Prostate gland (tissue), 2 donors: ENCODE measurements around the gene CD48. TPM values are rescaled to one million over a fixed set of nuclear protein-coding genes. Genes with fewer than 3 reads are reported as not detected.
"Not testable (repeated sequence)": the region's sequence is repeated elsewhere in the genome, so short reads cannot be mapped to it uniquely, and the experiment has no call there.

Experiments
- DNase-seq: peaks from one replicate; pipeline ENCODE4 v3.0.0-alpha.2; 2019; ENCODE audit warnings: low spot score
- H3K27ac ChIP-seq, 2 donors: fragments of 200-600 bp; sonication (generic); 2 replicates each; pipeline ENCODE4 v1.5.1; 2017 to 2019
- H3K27me3 ChIP-seq: fragments of 200-600 bp; sonication (generic); replicated peaks from 2 replicates; pipeline ENCODE4 v1.5.1; 2019; ENCODE audit not compliant: insufficient read depth
- H3K36me3 ChIP-seq, 2 donors: fragments of 200-600 bp; sonication (generic); 1 replicate in 1 of 2; 2 replicates in 1 of 2; pipeline versions ENCODE4 v1.5.1 to v1.8.1; 2017 to 2019
- H3K4me1 ChIP-seq: fragments of 200-600 bp; sonication (generic); replicated peaks from 2 replicates; pipeline ENCODE4 v1.5.1; 2019
- H3K4me3 ChIP-seq, 2 donors: fragments of 200-600 bp; sonication (generic); 2 replicates each; pipeline ENCODE4 v1.5.1; 2017 to 2019
- H3K9me3 ChIP-seq: fragments of 200-600 bp; sonication (generic); 2 replicates; pipeline ENCODE4 v1.5.1; 2017
- CTCF ChIP-seq, 4 experiments: fragments of 200-600 bp in 2 of 4; fragments of 450-650 bp in 2 of 4; sonication (generic) in 2 of 4; IDR thresholded peaks; 1 replicate in 3 of 4; 2 replicates in 1 of 4; pipeline ENCODE4 v1.5.1; 2016 to 2019; ENCODE audit warnings: antibody characterized with exemption in 4 of 4, mild to moderate bottlenecking in 2 of 4, moderate library complexity in 2 of 4
- POLR2A ChIP-seq: fragments of 450-650 bp; IDR thresholded peaks from one replicate; pipeline ENCODE4 v1.6.1; 2016; ENCODE audit warnings: antibody characterized with exemption, mild to moderate bottlenecking
- POLR2AphosphoS5 ChIP-seq: sonication (generic); formaldehyde crosslinking; IDR thresholded peaks from one replicate; pipeline ENCODE4 v1.6.1; 2017; ENCODE audit warnings: antibody characterized with exemption
- WGBS: methylation state at CpG from one replicate; pipeline ENCODE4 v1.1.5; 2018; 5-methylcytosine and 5-hydroxymethylcytosine counted together
- intact Hi-C: fragments of 100-400 bp; cut with DNase I; formaldehyde crosslinking; loops from one replicate; pipeline ENCODE4 v1.14.2; 2022
- total RNA-seq, 2 donors: library from RNA; depleted of rRNA; stranded (reverse); fragments of >200 nt; gene quantifications; one replicate each; pipeline ENCODE4 v1.1.0, GENCODE V29; 2016

The CD48 gene
- total RNA-seq, 2 donors from 2014 or later, result 3.0 to 4.7 TPM

DNA sequence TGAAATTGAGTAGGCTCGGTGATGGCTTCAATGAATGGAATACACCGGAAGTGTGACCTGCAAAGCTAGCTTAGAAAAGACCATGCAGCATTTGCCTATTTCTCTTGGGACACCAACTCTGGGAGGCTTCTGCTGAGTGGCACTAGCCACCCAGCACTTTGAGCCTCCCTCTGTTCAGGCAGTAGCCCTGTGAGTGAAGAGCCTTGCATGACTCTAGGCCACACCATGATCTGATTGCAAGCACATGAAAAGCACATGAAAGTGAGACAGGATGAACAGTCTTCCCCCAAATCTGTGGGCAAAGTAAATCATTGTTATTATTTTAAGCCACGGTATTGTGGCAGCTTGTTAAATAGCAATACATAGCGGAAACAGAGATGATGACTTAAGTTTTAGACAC lies 2.8 kb downstream of the CD48 start:
- Histone ChIP-seq H3K27me3 (no peaks in the 10 kb centered on the region), H3K9me3 (no peaks in the 10 kb centered on the region)
- intact Hi-C loops, result no loop called here

DNA sequence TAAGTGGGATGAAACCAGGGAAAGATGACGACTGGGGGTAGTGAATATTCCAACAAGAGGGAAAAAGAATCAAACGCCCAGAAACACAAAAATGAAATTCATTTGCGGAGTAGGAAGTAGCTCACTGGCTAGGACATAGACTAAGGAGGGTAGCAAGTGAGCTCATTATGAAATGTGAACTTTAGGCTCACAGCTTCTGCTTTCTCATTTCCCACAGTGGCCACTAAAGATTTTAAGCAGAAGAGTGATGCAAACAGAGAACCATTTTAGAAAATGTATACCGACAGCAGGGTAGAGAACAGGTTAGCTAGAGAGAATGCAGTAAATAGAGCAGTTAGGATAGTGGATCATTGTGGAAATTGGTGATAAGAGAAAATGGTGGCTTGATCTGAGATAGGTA lies 3.5 kb downstream of the CD48 start:
- no peak for DNase-seq
- intact Hi-C loops, result no loop called here
- TF ChIP-seq POLR2AphosphoS5 (no peak), POLR2A (no peak), CTCF (IDR thresholded peaks at IDR 0.05) (no peak)
- 86% methylated on average over 4 of the region's 4 CpGs for WGBS
- H3K27me3 ChIP-seq, result no peaks in the 10 kb centered on the region
- no peak overlapping the region for H3K4me3 ChIP-seq
- no peaks in the 10 kb centered on the region for H3K36me3 ChIP-seq
- no peaks in the 10 kb centered on the region for H3K9me3 ChIP-seq
- no peaks in the 10 kb centered on the region for H3K4me1 ChIP-seq
- H3K27ac ChIP-seq, result no peak overlapping the region

More for the DNA sequence above, 2.8 kb downstream of the CD48 start:
- TF ChIP-seq POLR2AphosphoS5 (no peak), CTCF (IDR thresholded peaks at IDR 0.05) (no peak), POLR2A (no peak)
- no peak for DNase-seq
- 77% methylated on average over 4 of the region's 4 CpGs for WGBS
- H3K4me1 ChIP-seq, result no peaks in the 10 kb centered on the region
- H3K36me3 ChIP-seq, result no peaks in the 10 kb centered on the region
- H3K27ac ChIP-seq, result no peak overlapping the region
- H3K4me3 ChIP-seq, result no peak overlapping the region

- no peaks in the 10 kb centered on the region for H3K36me3 ChIP-seq
- H3K4me1 ChIP-seq, result no peaks in the 10 kb centered on the region
- no peak overlapping the region for H3K27ac ChIP-seq
- 84% methylated on average over 8 of the region's 8 CpGs for WGBS
- DNase-seq, result no peak
- no peaks in the 10 kb centered on the region for H3K27me3 ChIP-seq
- no peak overlapping the region for H3K4me3 ChIP-seq
- TF ChIP-seq CTCF (IDR thresholded peaks at IDR 0.05) (no peak), POLR2A (no peak), POLR2AphosphoS5 (no peak)
- intact Hi-C loops, result no loop called here
- no peaks in the 10 kb centered on the region for H3K9me3 ChIP-seq
Observed at GRCh38 chr1:160707236-160708064, 4.2 kb downstream of the CD48 start.

DNA sequence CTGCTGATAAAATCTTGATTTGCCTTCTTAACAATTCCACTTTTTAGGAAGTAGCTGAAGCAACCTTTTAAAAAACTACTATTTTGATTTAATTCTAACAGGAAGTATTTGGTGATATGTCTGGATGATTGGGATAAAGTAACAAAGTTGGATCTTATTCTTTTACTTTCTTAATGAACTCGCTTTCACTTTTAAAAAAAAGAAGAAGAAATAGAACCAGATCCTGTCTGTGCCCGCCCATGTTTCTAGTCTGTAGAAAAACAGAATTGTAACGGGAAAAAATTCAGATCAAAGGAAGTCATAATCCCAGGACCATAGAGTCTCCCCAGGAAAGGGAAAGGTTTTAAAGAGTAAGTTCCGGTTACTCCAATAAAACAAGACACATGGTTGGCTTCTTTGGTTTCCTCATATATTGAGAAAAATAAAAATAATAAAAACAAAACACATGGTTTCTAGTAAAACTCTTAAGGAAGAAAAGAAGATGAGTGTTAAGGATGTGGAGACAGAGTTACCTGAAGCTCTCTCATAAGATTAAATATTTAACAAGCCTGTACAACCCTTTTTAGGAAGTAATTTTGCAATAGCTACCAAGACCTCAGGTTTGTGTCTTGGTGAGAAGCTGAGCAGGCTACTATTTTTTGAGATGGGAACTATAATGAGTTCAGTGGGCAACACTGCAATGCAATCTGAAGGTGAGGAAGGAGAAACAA lies 4.9 kb downstream of the CD48 start:
- Histone ChIP-seq H3K36me3 (no peaks in the 10 kb centered on the region), H3K27me3 (no peaks in the 10 kb centered on the region), H3K9me3 (no peaks in the 10 kb centered on the region), H3K27ac (no peak overlapping the region), H3K4me3 (no peak overlapping the region), H3K4me1 (no peaks in the 10 kb centered on the region)
- no peak for TF ChIP-seq POLR2AphosphoS5
- TF ChIP-seq POLR2A, result no peak
- intact Hi-C loops, result no loop called here
- 21% methylated on average over 4 of the region's 4 CpGs for WGBS
- DNase-seq, result no peak

DNA sequence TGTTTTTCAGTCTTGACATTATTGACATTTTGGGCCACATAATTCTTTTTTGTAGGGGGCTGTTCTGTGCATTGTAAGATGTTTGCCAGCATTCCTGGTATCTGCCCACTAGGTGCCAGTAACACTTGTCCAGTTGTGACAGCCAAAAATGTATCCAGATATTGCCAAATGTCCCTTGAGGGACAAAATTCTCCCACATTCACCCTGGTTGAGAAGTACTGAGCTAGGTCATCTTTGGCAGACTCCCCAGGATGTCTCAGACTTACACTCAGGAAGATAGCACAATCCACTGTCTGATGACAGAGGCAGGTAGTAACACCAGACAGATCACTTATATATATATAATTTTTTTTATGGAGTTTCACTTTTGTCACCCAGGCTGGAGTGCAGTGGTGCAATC lies 5.9 kb downstream of the CD48 start:
- Histone ChIP-seq H3K27me3 (no peaks in the 10 kb centered on the region), H3K4me1 (no peaks in the 10 kb centered on the region), H3K4me3 (no peak overlapping the region), H3K36me3 (no peaks in the 10 kb centered on the region), H3K27ac (no peak overlapping the region), H3K9me3 (no peaks in the 10 kb centered on the region)
- intact Hi-C loops, result no loop called here
- no peak for DNase-seq
- TF ChIP-seq CTCF (IDR thresholded peaks at IDR 0.05), result no peak
- no peak for TF ChIP-seq POLR2A
- TF ChIP-seq POLR2AphosphoS5, result no peak

- DNase-seq, H3K4me1 ChIP-seq, H3K4me3 ChIP-seq, H3K36me3 ChIP-seq, H3K27ac ChIP-seq, H3K9me3 ChIP-seq, H3K27me3 ChIP-seq, intact Hi-C loops: not testable (repeated sequence)
- WGBS, result 75% methylated on average over 3 of the region's 3 CpGs
Observed at GRCh38 chr1:160705212-160705621, 6.4 kb downstream of the CD48 start.
